Measurements from ENCODE around the gene PLEKHG3.
"Not testable (repeated sequence)": the region's sequence is repeated elsewhere in the genome, so short reads cannot be mapped to it uniquely, and the experiment has no call there.

PLEKHG3 gene

GRCh38 chr14:64704143-64704742, at the start of gene PLEKHG3:
PLEKHG3 (plus strand) TSS chr14:64704424; CDS start chr14:64727632, 23,208 bp downstream.
- no peak for DNase-seq

- DNase-seq, result no peak
These were observed 49.3 kb upstream of the PLEKHG3 start for GRCh38 chr14:64654901-64655300.

- no peak for DNase-seq
These were observed 47.2 kb upstream of the PLEKHG3 start for GRCh38 chr14:64656986-64657385.

GRCh38 chr14:64658201-64658600, 46.0 kb upstream of the PLEKHG3 start:
- DNase-seq, result no peak

GRCh38 chr14:64658700-64659264, 45.4 kb upstream of the PLEKHG3 start:
- DNase-seq, result not testable (repeated sequence)

GRCh38 chr14:64659366-64659765, 44.9 kb upstream of the PLEKHG3 start:
- no peak for DNase-seq

- DNase-seq, result no peak
These were observed 41.0 kb upstream of the PLEKHG3 start for GRCh38 chr14:64663174-64663573.

GRCh38 chr14:64671591-64671990, 32.6 kb upstream of the PLEKHG3 start:
- peak in 1 of 2 donors; percentile 55 for DNase-seq

- DNase-seq, result no peak
These were observed 30.9 kb upstream of the PLEKHG3 start for GRCh38 chr14:64673316-64673715.

- DNase-seq, result peak in 1 of 2 donors; percentile 27
These were observed 30.5 kb upstream of the PLEKHG3 start for GRCh38 chr14:64673748-64674147.

GRCh38 chr14:64674829-64675228, 29.4 kb upstream of the PLEKHG3 start:
- DNase-seq, result no peak

GRCh38 chr14:64675312-64675711, 28.9 kb upstream of the PLEKHG3 start:
- no peak for DNase-seq

GRCh38 chr14:64676410-64677008, 27.7 kb upstream of the PLEKHG3 start:
- DNase-seq, result no peak

- DNase-seq, result no peak
These were observed 24.1 kb upstream of the PLEKHG3 start for GRCh38 chr14:64680013-64680713.

- DNase-seq, result no peak
These were observed 23.5 kb upstream of the PLEKHG3 start for GRCh38 chr14:64680714-64681065.

- no peak for DNase-seq
These were observed 22.2 kb upstream of the PLEKHG3 start for GRCh38 chr14:64681796-64682710.

- DNase-seq, result no peak
These were observed 21.4 kb upstream of the PLEKHG3 start for GRCh38 chr14:64682843-64683242.

GRCh38 chr14:64683264-64683663, 21.0 kb upstream of the PLEKHG3 start:
- no peak for DNase-seq

- no peak for DNase-seq
These were observed 20.1 kb upstream of the PLEKHG3 start for GRCh38 chr14:64684091-64684490.

GRCh38 chr14:64685371-64686281, 18.6 kb upstream of the PLEKHG3 start:
- DNase-seq, result no peak

- no peak for DNase-seq
These were observed 18.0 kb upstream of the PLEKHG3 start for GRCh38 chr14:64686282-64686615.

GRCh38 chr14:64688031-64688430, 16.2 kb upstream of the PLEKHG3 start:
- DNase-seq, result no peak

All from bone marrow (tissue), 2 donors.